CD14-positive monocyte (primary cell): ENCODE data around the gene ZNF275. TPM values are rescaled to one million over a fixed set of nuclear protein-coding genes. Genes with fewer than 3 reads are reported as not detected.

Source experiments
- DNase-seq, 3 donors: peaks; one replicate each; pipeline ENCODE4 v3.0.0-alpha.2; 2011 to 2022
- H2AFZ ChIP-seq: 2 replicates; pipeline ENCODE4 v1.6.0; 2012; ENCODE audit warnings: mild to moderate bottlenecking, low read depth, low read length, inconsistent platforms; ENCODE audit not compliant: insufficient read depth, poor library complexity, severe bottlenecking
- H3K27ac ChIP-seq, 2 donors: 1 replicate in 1 of 2; 2 replicates in 1 of 2; pipeline ENCODE4 v1.5.1; 2012 to 2013; ENCODE audit warnings: low read length in 2 of 2, control low read depth in 1 of 2, inconsistent platforms in 1 of 2, low read depth in 1 of 2, mild to moderate bottlenecking in 1 of 2
- H3K27me3 ChIP-seq, 2 donors: one replicate each; pipeline versions ENCODE4 v1.6.0 to v1.6.1; 2011 to 2013; ENCODE audit warnings: low read length in 2 of 2; ENCODE audit not compliant: control insufficient read depth in 2 of 2, insufficient read depth in 2 of 2
- H3K36me3 ChIP-seq, 2 donors: replicated peaks in 1 of 2; 1 replicate in 1 of 2; 2 replicates in 1 of 2; pipeline versions ENCODE4 v1.5.1 to v1.6.1; 2012 to 2013; ENCODE audit warnings: low read length in 2 of 2, control low read depth in 1 of 2, inconsistent platforms in 1 of 2, mild to moderate bottlenecking in 1 of 2; ENCODE audit not compliant: insufficient read depth in 2 of 2, control insufficient read depth in 1 of 2
- H3K4me1 ChIP-seq, 2 donors: 1 replicate in 1 of 2; 2 replicates in 1 of 2; pipeline versions ENCODE4 v1.5.1 to v1.6.1; 2012 to 2013; ENCODE audit warnings: low read length in 2 of 2, control low read depth in 1 of 2, inconsistent platforms in 1 of 2, mild to moderate bottlenecking in 1 of 2, moderate library complexity in 1 of 2; ENCODE audit not compliant: insufficient read depth in 2 of 2, control insufficient read depth in 1 of 2
- H3K4me2 ChIP-seq: replicated peaks from 2 replicates; pipeline ENCODE3; 2012; ENCODE audit warnings: low read length, moderate library complexity, mild to moderate bottlenecking; ENCODE audit not compliant: poor library complexity, severe bottlenecking; ENCODE audit errors: extremely low read depth
- H3K4me3 ChIP-seq, 3 experiments: fragments of 200-600 bp in 1 of 3; sonication (generic) in 1 of 3; replicated peaks in 1 of 3; 1 replicate in 2 of 3; 2 replicates in 1 of 3; pipeline ENCODE4 v1.5.1; 2011 to 2013; ENCODE audit warnings: low read length in 3 of 3, mild to moderate bottlenecking in 3 of 3, control low read depth in 2 of 3, low read depth in 2 of 3, inconsistent platforms in 1 of 3, moderate library complexity in 1 of 3
- H3K79me2 ChIP-seq: 2 replicates; pipeline ENCODE4 v1.6.0; 2012; ENCODE audit warnings: mild to moderate bottlenecking, control low read depth, inconsistent platforms, low read length, moderate library complexity; ENCODE audit not compliant: insufficient read depth
- H3K9ac ChIP-seq: 2 replicates; pipeline ENCODE4 v1.6.0; 2017; ENCODE audit warnings: low read length, mild to moderate bottlenecking; ENCODE audit not compliant: insufficient read depth, poor library complexity, severe bottlenecking
- H3K9me3 ChIP-seq, 2 donors: replicated peaks in 1 of 2; 1 replicate in 1 of 2; 2 replicates in 1 of 2; pipeline versions ENCODE4 v1.5.1 to v1.6.1; 2012 to 2013; ENCODE audit warnings: low read length in 2 of 2, control low read depth in 1 of 2; ENCODE audit not compliant: control insufficient read depth in 1 of 2, insufficient read depth in 1 of 2
- H4K20me1 ChIP-seq: 2 replicates; pipeline ENCODE4 v1.6.0; 2012; ENCODE audit warnings: mild to moderate bottlenecking, low read length, control low read depth, moderate library complexity; ENCODE audit not compliant: insufficient read depth
- H3K27ac Mint-ChIP-seq, 7 donors: one replicate each; pipeline ENCODE4 v1.8.0; 2020; ENCODE audit warnings: mild to moderate bottlenecking in 7 of 7, mixed read lengths in 7 of 7, moderate library complexity in 6 of 7, inconsistent platforms in 2 of 7
- H3K27me3 Mint-ChIP-seq, 3 donors: one replicate each; pipeline ENCODE4 v1.8.0; 2021 to 2022; ENCODE audit warnings: low read depth in 3 of 3, mild to moderate bottlenecking in 3 of 3, mixed read lengths in 3 of 3, moderate library complexity in 3 of 3, inconsistent platforms in 1 of 3
- H3K36me3 Mint-ChIP-seq, 2 donors: one replicate each; pipeline ENCODE4 v1.8.0; 2020; ENCODE audit warnings: mixed read lengths in 2 of 2, inconsistent platforms in 1 of 2, mild to moderate bottlenecking in 1 of 2
- H3K4me1 Mint-ChIP-seq: one replicate; pipeline ENCODE4 v1.8.0; 2020; ENCODE audit warnings: mild to moderate bottlenecking, mixed read lengths
- H3K4me3 Mint-ChIP-seq, 2 donors: one replicate each; pipeline ENCODE4 v1.8.0; 2020; ENCODE audit warnings: mild to moderate bottlenecking in 2 of 2, mixed read lengths in 2 of 2, moderate library complexity in 1 of 2
- H3K9me3 Mint-ChIP-seq, 7 donors: one replicate each; pipeline ENCODE4 v1.8.0; 2020 to 2022; ENCODE audit warnings: mixed read lengths in 7 of 7, mild to moderate bottlenecking in 6 of 7, moderate library complexity in 6 of 7, inconsistent platforms in 2 of 7
- WGBS: methylation state at CpG from one replicate; pipeline ENCODE4 v1.1.5; 2013; ENCODE audit warnings: missing lambda C conversion rate; ENCODE audit not compliant: insufficient coverage; 5-methylcytosine and 5-hydroxymethylcytosine counted together
- intact Hi-C, 2 donors: fragments of 100-400 bp; cut with micrococcal nuclease; formaldehyde crosslinking; loops; one replicate each; pipeline versions ENCODE4 v1.15.0 to v1.15.1; 2023
- polyA plus RNA-seq, 3 donors: library from polyadenylated mRNA; depleted of rRNA in 1 of 3; unstranded in 2 of 3; stranded (reverse) in 1 of 3; fragments of 300-500 nt in 2 of 3; fragments of >200 nt in 1 of 3; fragmentation: Illumina TruSeq in 2 of 3; gene quantifications; 1 replicate in 2 of 3; 2 replicates in 1 of 3; pipeline ENCODE4 v1.2.3, GENCODE V29; 2012 to 2021
- TF ChIP-seq, protein P1 (sequence below): fragments of 200-600 bp; IDR thresholded peaks from one replicate; pipeline ENCODE4 v1.8.0; 2022; ENCODE audit warnings: antibody characterized with exemption, mild to moderate bottlenecking

Gene ZNF275
- polyA plus RNA-seq, 3 donors, result 1.0 to 4.7 (median 2.1) TPM

DNA sequence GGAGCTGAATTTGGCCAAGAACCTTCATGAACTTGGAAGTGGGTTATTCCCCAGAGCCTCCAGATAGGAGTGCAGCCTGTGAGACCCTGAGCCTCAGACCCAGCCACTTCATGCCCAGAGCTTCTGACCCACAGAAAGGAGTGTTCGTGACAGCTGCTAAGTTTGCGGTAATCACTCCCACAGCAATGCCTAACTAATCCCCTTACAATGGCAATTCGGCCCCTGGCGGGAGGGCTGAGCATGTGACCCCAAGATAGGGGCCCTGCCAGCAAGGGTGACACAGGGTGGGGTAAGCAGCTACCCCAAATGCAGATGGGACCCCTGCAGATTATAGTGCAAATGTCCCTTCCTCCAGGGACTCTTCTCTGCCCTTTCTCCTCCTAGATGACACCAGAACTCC, 44.7 kb downstream of the ZNF275 start:
- Histone ChIP-seq H3K4me2 (no peak overlapping the region), H3K27me3 (no peaks in the 10 kb centered on the region), H3K4me1 (no peaks in the 10 kb centered on the region), H3K4me3 (no peak overlapping the region), H4K20me1 (no peaks in the 10 kb centered on the region), H3K79me2 (no peaks in the 10 kb centered on the region), H3K27ac (no peak overlapping the region), H3K36me3 (no peaks in the 10 kb centered on the region), H3K9ac (no peak overlapping the region), H3K9me3 (peaks cover 0 to 11% of the 10 kb centered on the region in 2 donors), H2AFZ (no peak overlapping the region)
- Mint-ChIP-seq H3K9me3 (no peaks in the 10 kb centered on the region), H3K27ac (no peak overlapping the region), H3K27me3 (peaks cover 0 to 4% (median 1%) of the 10 kb centered on the region in 3 donors), H3K36me3 (no peaks in the 10 kb centered on the region), H3K4me1 (no peaks in the 10 kb centered on the region), H3K4me3 (no peak overlapping the region)
- TF ChIP-seq, protein P1, sequence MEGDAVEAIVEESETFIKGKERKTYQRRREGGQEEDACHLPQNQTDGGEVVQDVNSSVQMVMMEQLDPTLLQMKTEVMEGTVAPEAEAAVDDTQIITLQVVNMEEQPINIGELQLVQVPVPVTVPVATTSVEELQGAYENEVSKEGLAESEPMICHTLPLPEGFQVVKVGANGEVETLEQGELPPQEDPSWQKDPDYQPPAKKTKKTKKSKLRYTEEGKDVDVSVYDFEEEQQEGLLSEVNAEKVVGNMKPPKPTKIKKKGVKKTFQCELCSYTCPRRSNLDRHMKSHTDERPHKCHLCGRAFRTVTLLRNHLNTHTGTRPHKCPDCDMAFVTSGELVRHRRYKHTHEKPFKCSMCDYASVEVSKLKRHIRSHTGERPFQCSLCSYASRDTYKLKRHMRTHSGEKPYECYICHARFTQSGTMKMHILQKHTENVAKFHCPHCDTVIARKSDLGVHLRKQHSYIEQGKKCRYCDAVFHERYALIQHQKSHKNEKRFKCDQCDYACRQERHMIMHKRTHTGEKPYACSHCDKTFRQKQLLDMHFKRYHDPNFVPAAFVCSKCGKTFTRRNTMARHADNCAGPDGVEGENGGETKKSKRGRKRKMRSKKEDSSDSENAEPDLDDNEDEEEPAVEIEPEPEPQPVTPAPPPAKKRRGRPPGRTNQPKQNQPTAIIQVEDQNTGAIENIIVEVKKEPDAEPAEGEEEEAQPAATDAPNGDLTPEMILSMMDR, result no peak
- no CpG with 5 or more reads among the region's 4 CpGs for WGBS
- DNase-seq, result no peak
- intact Hi-C loops, result no loop called here

DNA sequence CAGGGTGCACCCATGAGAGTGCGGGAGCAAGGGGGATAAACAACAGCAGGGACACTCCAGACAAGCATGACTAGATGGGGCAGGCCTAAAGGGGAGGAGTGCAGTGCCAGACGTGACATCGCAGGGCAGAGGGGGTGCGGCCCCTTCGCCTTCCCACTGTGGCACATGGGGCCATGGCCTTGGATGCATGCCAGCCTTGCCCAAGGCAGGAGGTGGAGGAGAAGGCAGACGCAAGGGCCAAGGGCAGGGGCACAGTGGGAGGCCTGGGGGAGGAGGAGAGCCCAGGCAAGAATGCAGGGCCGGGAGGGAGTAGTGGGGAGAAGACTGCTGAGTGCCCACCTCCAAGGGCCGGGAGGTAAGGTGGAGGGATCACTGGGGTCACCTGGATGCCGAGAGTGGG, 45.6 kb downstream of the ZNF275 start:
- no peak overlapping the region for H3K4me3 ChIP-seq
- Mint-ChIP-seq H3K9me3 (no peaks in the 10 kb centered on the region), H3K4me3 (no peak overlapping the region), H3K36me3 (no peaks in the 10 kb centered on the region), H3K27ac (peak overlapping the region in 1 of 7 donors; percentile 41), H3K27me3 (peaks cover 0 to 4% (median 1%) of the 10 kb centered on the region in 3 donors), H3K4me1 (no peaks in the 10 kb centered on the region)
- no peaks in the 10 kb centered on the region for H3K79me2 ChIP-seq
- H3K9me3 ChIP-seq, result peaks cover 0 to 13% of the 10 kb centered on the region in 2 donors
- no peak overlapping the region for H3K27ac ChIP-seq
- H3K36me3 ChIP-seq, result no peaks in the 10 kb centered on the region
- no peaks in the 10 kb centered on the region for H3K4me1 ChIP-seq
- H4K20me1 ChIP-seq, result no peaks in the 10 kb centered on the region
- DNase-seq, result no peak
- H3K27me3 ChIP-seq, result no peaks in the 10 kb centered on the region
- no peak overlapping the region for H2AFZ ChIP-seq
- 86% methylated on average over 4 of the region's 9 CpGs for WGBS
- intact Hi-C loops, result no loop called here
- TF ChIP-seq, protein P1, result no peak
- no peak overlapping the region for H3K9ac ChIP-seq
- no peak overlapping the region for H3K4me2 ChIP-seq
